OCI-LY3 (cell line): ENCODE results near the gene RHOD.

Source experiments
- H2AFZ ChIP-seq: fragments of 200-600, 300-600 bp; shearing (Covaris generic); 2 replicates; pipeline ENCODE4 v1.6.0; 2014; ENCODE audit warnings: antibody characterized with exemption, low read depth, low read length
- H3K27ac ChIP-seq: fragments of 200-600, 300-600 bp; sonication (generic); 2 replicates; pipeline ENCODE4 v1.5.1; 2014; ENCODE audit warnings: mild to moderate bottlenecking, low read length, moderate library complexity, mixed read lengths
- H3K27me3 ChIP-seq: fragments of 200-600, 300-600 bp; sonication (generic); 2 replicates; pipeline ENCODE4 v1.6.1; 2014; ENCODE audit warnings: low read depth, low read length, mixed read lengths
- H3K36me3 ChIP-seq: fragments of 200-600, 300-600 bp; sonication (generic); replicated peaks from 2 replicates; pipeline ENCODE3; 2014; ENCODE audit warnings: low read depth, low read length, mixed read lengths
- H3K4me1 ChIP-seq: fragments of 300-600, 200-600 bp; sonication (generic); 2 replicates; pipeline ENCODE4 v1.6.1; 2014; ENCODE audit warnings: low read length, mixed read lengths
- H3K4me2 ChIP-seq: fragments of 200-600, 300-600 bp; sonication (generic); 2 replicates; pipeline ENCODE4 v1.6.1; 2014; ENCODE audit warnings: low read length, mixed read lengths
- H3K4me3 ChIP-seq: fragments of 300-600, 200-600 bp; sonication (generic); 2 replicates; pipeline ENCODE4 v1.5.1; 2014; ENCODE audit warnings: antibody characterized with exemption, mild to moderate bottlenecking, low read length, moderate library complexity
- H3K79me2 ChIP-seq: fragments of 300-600, 200-600 bp; shearing (Covaris generic); 2 replicates; pipeline ENCODE4 v1.6.1; 2014; ENCODE audit warnings: mild to moderate bottlenecking, low read length, mixed read lengths
- H3K9ac ChIP-seq: fragments of 300-600, 200-600 bp; shearing (Covaris generic); 2 replicates; pipeline ENCODE4 v1.6.0; 2014; ENCODE audit warnings: mild to moderate bottlenecking, low read length, moderate library complexity
- H3K9me3 ChIP-seq: fragments of 200-600, 300-600 bp; shearing (Covaris generic); 2 replicates; pipeline ENCODE4 v1.6.1; 2014; ENCODE audit warnings: low read length, mixed read lengths; ENCODE audit not compliant: insufficient read depth
- H4K20me1 ChIP-seq: fragments of 200-600, 300-600 bp; sonication (generic); 2 replicates; pipeline ENCODE4 v1.6.1; 2016; ENCODE audit warnings: low read length, mixed read lengths; ENCODE audit not compliant: insufficient read depth
- EZH2phosphoT487 ChIP-seq: fragments of 200-600 bp; shearing (Covaris generic); IDR thresholded peaks from 2 replicates; pipeline ENCODE4 v1.6.1; 2018; ENCODE audit warnings: antibody characterized with exemption, mixed run types, low read depth
- TF ChIP-seq, protein P1 (sequence below): fragments of 200-600, 300-600 bp; sonication (generic); IDR thresholded peaks from 2 replicates; pipeline ENCODE4 v1.5.1; 2014; ENCODE audit warnings: antibody characterized with exemption, low read length, low read depth

Gene RHOD

DNA sequence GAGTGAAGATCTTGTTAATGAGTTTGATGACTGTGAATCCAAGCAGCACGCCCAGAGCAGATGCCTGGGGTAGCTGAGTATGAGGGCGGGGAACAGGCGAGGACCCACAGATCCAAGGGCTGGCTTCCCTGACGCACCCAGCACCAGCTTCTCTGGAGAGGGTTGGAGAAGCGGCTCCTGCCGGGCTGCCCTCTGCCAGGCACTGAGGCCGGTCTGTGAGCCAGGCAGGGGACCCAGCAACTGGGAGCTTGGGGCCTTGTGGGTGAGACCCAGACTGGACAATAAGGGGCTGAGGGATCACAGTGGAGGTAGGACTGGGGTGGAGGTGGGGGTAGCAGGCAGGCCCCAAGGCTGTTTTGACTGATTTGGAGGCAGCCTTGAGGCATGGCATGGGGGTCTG, 42.3 kb upstream of the RHOD start:
- Histone ChIP-seq H3K27ac (no peak overlapping the region), H3K4me3 (no peak overlapping the region), H3K79me2 (no peaks in the 10 kb centered on the region), H4K20me1 (no peaks in the 10 kb centered on the region), H2AFZ (no peak overlapping the region), H3K27me3 (no peaks in the 10 kb centered on the region), H3K36me3 (no peaks in the 10 kb centered on the region), H3K9me3 (no peaks in the 10 kb centered on the region), H3K4me2 (no peak overlapping the region), H3K4me1 (peaks cover 8% of the 10 kb centered on the region; the same call in 1 of the 2 replicates), H3K9ac (no peak overlapping the region)
- TF ChIP-seq, protein P1, sequence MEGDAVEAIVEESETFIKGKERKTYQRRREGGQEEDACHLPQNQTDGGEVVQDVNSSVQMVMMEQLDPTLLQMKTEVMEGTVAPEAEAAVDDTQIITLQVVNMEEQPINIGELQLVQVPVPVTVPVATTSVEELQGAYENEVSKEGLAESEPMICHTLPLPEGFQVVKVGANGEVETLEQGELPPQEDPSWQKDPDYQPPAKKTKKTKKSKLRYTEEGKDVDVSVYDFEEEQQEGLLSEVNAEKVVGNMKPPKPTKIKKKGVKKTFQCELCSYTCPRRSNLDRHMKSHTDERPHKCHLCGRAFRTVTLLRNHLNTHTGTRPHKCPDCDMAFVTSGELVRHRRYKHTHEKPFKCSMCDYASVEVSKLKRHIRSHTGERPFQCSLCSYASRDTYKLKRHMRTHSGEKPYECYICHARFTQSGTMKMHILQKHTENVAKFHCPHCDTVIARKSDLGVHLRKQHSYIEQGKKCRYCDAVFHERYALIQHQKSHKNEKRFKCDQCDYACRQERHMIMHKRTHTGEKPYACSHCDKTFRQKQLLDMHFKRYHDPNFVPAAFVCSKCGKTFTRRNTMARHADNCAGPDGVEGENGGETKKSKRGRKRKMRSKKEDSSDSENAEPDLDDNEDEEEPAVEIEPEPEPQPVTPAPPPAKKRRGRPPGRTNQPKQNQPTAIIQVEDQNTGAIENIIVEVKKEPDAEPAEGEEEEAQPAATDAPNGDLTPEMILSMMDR, result no peak
- TF ChIP-seq EZH2phosphoT487, result no peak

DNA sequence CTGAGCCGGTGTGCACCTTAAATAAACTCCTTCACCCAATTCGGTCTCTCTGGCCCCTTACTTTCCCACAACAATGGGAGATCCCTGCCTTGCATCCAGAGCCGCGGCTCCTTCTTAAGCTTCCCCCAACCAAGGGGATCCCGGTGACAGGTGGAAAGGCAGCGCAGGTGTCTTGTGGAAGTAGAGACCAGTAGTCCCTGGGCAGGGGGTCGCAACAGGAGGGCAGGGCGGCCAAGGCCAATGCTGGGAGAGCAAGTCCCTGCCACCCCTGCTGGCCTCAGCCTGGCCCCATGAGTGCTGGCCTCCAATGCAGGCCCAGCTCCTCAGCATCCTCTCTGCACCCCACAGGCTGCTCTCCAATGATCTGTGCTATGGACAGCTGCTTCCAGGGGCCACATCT, 41.6 kb upstream of the RHOD start:
- Histone ChIP-seq H3K9ac (no peak overlapping the region), H3K4me3 (no peak overlapping the region), H3K4me2 (no peak overlapping the region), H3K79me2 (no peaks in the 10 kb centered on the region), H4K20me1 (no peaks in the 10 kb centered on the region), H3K27ac (no peak overlapping the region), H3K4me1 (peaks cover 14% of the 10 kb centered on the region), H3K36me3 (no peaks in the 10 kb centered on the region), H2AFZ (no peak overlapping the region), H3K27me3 (no peaks in the 10 kb centered on the region), H3K9me3 (no peaks in the 10 kb centered on the region)
- TF ChIP-seq, protein P1, result no peak
- TF ChIP-seq EZH2phosphoT487, result no peak

DNA sequence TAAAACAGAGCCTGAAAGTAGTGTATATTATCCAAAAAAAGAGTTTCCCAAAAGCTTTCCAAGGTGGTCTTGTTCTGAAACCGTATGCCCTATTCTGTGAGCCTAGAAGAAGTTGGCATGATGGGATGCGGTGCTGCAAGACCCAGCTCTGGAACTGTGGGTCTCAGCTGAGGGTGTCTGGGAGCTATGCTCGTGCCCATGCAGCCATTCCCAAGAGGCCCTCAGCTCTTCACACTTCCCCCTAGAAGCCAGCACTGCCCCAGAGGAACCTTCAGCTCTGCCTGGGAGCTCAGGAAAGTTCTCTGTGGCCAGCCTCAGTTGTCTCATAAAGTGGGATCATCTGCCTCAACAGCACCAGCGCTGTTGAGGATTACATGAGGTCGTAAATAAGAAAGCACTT, 40.1 kb upstream of the RHOD start:
- Histone ChIP-seq H3K4me2 (no peak overlapping the region), H3K36me3 (no peaks in the 10 kb centered on the region), H3K27ac (no peak overlapping the region), H4K20me1 (no peaks in the 10 kb centered on the region), H3K79me2 (no peaks in the 10 kb centered on the region), H3K27me3 (peaks cover 5% of the 10 kb centered on the region; the same call in 1 of the 2 replicates), H3K4me3 (no peak overlapping the region), H3K4me1 (peaks cover 28% of the 10 kb centered on the region), H3K9me3 (no peaks in the 10 kb centered on the region), H3K9ac (no peak overlapping the region), H2AFZ (no peak overlapping the region)
- TF ChIP-seq, protein P1, result no peak
- TF ChIP-seq EZH2phosphoT487, result no peak

DNA sequence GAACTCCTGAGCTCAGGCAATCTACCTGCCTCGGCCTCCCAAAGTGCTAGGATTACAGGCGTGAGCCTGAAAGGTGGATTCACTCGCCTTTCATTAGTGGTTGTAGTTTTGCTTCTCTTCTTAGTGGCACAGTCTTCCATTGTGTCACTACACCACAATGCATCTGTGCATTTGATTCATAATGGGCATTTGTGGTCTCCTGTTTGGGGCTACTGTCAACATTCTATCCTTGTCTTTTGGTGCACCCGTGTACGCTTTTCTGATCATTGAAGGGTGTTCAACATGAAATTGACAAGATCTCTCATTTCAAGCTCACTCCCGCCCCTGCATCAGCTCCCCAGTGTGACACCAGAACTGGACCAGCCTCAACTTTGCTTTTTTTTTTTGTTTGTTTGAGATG, 35.7 kb upstream of the RHOD start:
- H3K27me3 ChIP-seq, result peaks cover 34% of the 10 kb centered on the region
- H2AFZ ChIP-seq, result no peak overlapping the region
- no peak overlapping the region for H3K4me2 ChIP-seq
- TF ChIP-seq, protein P1, result no peak
- TF ChIP-seq EZH2phosphoT487, result no peak
- H3K79me2 ChIP-seq, result no peaks in the 10 kb centered on the region
- no peak overlapping the region for H3K9ac ChIP-seq
- H3K9me3 ChIP-seq, result no peaks in the 10 kb centered on the region
- no peaks in the 10 kb centered on the region for H4K20me1 ChIP-seq
- no peaks in the 10 kb centered on the region for H3K36me3 ChIP-seq
- H3K4me3 ChIP-seq, result no peak overlapping the region
- no peak overlapping the region for H3K27ac ChIP-seq
- peaks cover 45% of the 10 kb centered on the region for H3K4me1 ChIP-seq
